ENCODE results near the gene EXOC3L4. TPM values are rescaled to one million over a fixed set of nuclear protein-coding genes. Genes with fewer than 3 reads are reported as not detected.

EXOC3L4 gene
- total RNA-seq, 1 experiment from 2014 or later, result 1.7 TPM

GRCh38 chr14:103122947-103123633 is 28.6 kb downstream of the EXOC3L4 start, which contains the start of gene TNFAIP2:
Gene TNFAIP2, plus strand, starts transcription at chr14:103123461. Its CDS starts 2,997 bp downstream, at chr14:103126458.
- Histone ChIP-seq H3K27me3 (ENCODE audit: insufficient read depth, low read depth) (no peaks in the 10 kb centered on the region), H3K9me2 (ENCODE audit: insufficient read depth) (no peaks in the 10 kb centered on the region), H3K27ac (peak within 1 kb of the TSS; percentile 86), H3F3A (ENCODE audit: insufficient read depth, low read depth) (peaks cover 63% of the 10 kb centered on the region), H2AFZ (peak within 1 kb of the TSS; percentile 65), H3K4me3 (peak within 1 kb of the TSS; percentile 81), H4K20me1 (ENCODE audit: insufficient read depth) (peaks cover 35% of the 10 kb centered on the region), H3K9me3 (ENCODE audit: insufficient read depth, low read depth) (no peaks in the 10 kb centered on the region), H3K79me2 (ENCODE audit: low read depth) (peaks cover 49% of the 10 kb centered on the region), H3K4me1 (replicated peaks; ENCODE audit: insufficient read depth) (peaks cover 55% of the 10 kb centered on the region), H3K4me2 (peak within 1 kb of the TSS; percentile 99), H3K36me3 (ENCODE audit: low read depth) (peaks cover 34% of the 10 kb centered on the region)
- intact Hi-C loops (cut with micrococcal nuclease; ENCODE audit: unreplicated experiment), result loop anchor here (1.0 kb wide), 2 partner anchors 18 to 45 kb away; no protein-coding TSS in a partner anchor
- POLR2A ChIA-PET (ENCODE audit: unreplicated experiment), result interaction anchor here (0.5 kb wide), 1 partner anchor 19 kb away, joined by 3 read pairs; no protein-coding TSS in a partner anchor
- CTCF ChIA-PET, result interaction anchor here (0.6 to 5.3 kb wide), 3 partner anchors 18 to 206 kb away, joined by 3 to 43 read pairs (median 5); partner anchors contain the start of gene LBHD2
- peak; percentile 68 to 74 for DNase-seq
- TF ChIP-seq EZH2 (IDR thresholded peaks at IDR 0.05; ENCODE audit: low read depth), result no peak
- TF ChIP-seq, protein P1, sequence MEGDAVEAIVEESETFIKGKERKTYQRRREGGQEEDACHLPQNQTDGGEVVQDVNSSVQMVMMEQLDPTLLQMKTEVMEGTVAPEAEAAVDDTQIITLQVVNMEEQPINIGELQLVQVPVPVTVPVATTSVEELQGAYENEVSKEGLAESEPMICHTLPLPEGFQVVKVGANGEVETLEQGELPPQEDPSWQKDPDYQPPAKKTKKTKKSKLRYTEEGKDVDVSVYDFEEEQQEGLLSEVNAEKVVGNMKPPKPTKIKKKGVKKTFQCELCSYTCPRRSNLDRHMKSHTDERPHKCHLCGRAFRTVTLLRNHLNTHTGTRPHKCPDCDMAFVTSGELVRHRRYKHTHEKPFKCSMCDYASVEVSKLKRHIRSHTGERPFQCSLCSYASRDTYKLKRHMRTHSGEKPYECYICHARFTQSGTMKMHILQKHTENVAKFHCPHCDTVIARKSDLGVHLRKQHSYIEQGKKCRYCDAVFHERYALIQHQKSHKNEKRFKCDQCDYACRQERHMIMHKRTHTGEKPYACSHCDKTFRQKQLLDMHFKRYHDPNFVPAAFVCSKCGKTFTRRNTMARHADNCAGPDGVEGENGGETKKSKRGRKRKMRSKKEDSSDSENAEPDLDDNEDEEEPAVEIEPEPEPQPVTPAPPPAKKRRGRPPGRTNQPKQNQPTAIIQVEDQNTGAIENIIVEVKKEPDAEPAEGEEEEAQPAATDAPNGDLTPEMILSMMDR (conservative IDR thresholded peaks at IDR 0.05), result no peak
- BruUV-seq (replicated peaks), result no TSS peak

- intact Hi-C loops (cut with micrococcal nuclease; ENCODE audit: unreplicated experiment), result loop anchor here (1.0 kb wide), 1 partner anchor 49 kb away; no protein-coding TSS in a partner anchor
- Histone ChIP-seq H3K27me3 (ENCODE audit: insufficient read depth, low read depth) (no peaks in the 10 kb centered on the region), H3F3A (ENCODE audit: insufficient read depth, low read depth) (peaks cover 70% of the 10 kb centered on the region), H3K27ac (peak overlapping the region; percentile 86), H2AFZ (peak overlapping the region; percentile 40; the same call in 1 of the 2 replicates), H4K20me1 (ENCODE audit: insufficient read depth) (peaks cover 38% of the 10 kb centered on the region), H3K79me2 (ENCODE audit: low read depth) (peaks cover 56% of the 10 kb centered on the region), H3K4me1 (replicated peaks; ENCODE audit: insufficient read depth) (peaks cover 63% of the 10 kb centered on the region), H3K4me3 (peak overlapping the region; percentile 81), H3K9me2 (ENCODE audit: insufficient read depth) (no peaks in the 10 kb centered on the region), H3K9me3 (ENCODE audit: insufficient read depth, low read depth) (no peaks in the 10 kb centered on the region), H3K4me2 (peak overlapping the region; percentile 99), H3K36me3 (ENCODE audit: low read depth) (peaks cover 34% of the 10 kb centered on the region)
- DNase-seq, result peak; percentile 76 to 77
- POLR2A ChIA-PET (ENCODE audit: unreplicated experiment), result interaction anchor here (0.5 kb wide), 2 partner anchors 20 to 85 kb away, joined by 3 to 6 read pairs; no protein-coding TSS in a partner anchor
- BruUV-seq (replicated peaks), result TSS peak; percentile 68
- CTCF ChIA-PET, result interaction anchor here (0.6 to 5.3 kb wide), 6 partner anchors 17 to 1363 kb away, joined by 3 to 43 read pairs (median 6); partner anchors contain the start of gene LBHD2
- TF ChIP-seq EZH2 (IDR thresholded peaks at IDR 0.05; ENCODE audit: low read depth), result no peak
- TF ChIP-seq, protein P1 (conservative IDR thresholded peaks at IDR 0.05), result peak; percentile 82
These were observed 29.3 kb downstream of the EXOC3L4 start for GRCh38 chr14:103123634-103124500.

DNA sequence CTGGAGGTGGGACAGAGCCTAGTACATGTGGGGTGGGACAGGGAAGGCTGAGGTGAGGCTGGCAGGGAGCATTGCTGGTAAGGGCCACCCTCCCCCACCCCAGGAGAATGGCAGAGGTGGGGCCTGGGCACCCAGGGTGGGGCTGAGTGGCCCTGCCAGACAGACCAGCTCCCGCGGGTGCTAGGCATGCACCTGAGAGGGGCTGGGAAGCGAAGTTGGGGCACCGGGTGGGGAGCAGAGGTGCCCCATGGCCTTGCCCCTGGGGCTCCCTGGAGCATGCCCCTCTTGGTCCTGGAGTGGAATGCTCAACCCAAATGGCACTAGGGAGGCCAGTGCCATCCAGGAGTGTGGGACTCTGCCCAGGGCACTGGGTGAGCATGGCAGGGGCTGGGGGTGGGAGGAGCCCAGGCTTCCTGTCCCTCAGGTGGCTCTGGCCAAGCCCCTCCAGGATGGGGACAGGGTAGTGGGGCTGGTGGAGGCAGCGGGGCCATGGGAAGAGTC is 30.0 kb downstream of the EXOC3L4 start:
- Histone ChIP-seq H3K9me3 (ENCODE audit: insufficient read depth, low read depth) (no peaks in the 10 kb centered on the region), H3K4me2 (peak overlapping the region; percentile 99), H3K36me3 (ENCODE audit: low read depth) (peaks cover 34% of the 10 kb centered on the region), H3F3A (ENCODE audit: insufficient read depth, low read depth) (peaks cover 75% of the 10 kb centered on the region), H4K20me1 (ENCODE audit: insufficient read depth) (peaks cover 40% of the 10 kb centered on the region), H3K4me1 (replicated peaks; ENCODE audit: insufficient read depth) (peaks cover 70% of the 10 kb centered on the region), H3K9me2 (ENCODE audit: insufficient read depth) (no peaks in the 10 kb centered on the region), H3K4me3 (peak overlapping the region; percentile 81), H3K27me3 (ENCODE audit: insufficient read depth, low read depth) (no peaks in the 10 kb centered on the region), H3K79me2 (ENCODE audit: low read depth) (peaks cover 63% of the 10 kb centered on the region), H2AFZ (no peak overlapping the region), H3K27ac (peak overlapping the region; percentile 86)
- no TSS peak for BruUV-seq (replicated peaks)
- POLR2A ChIA-PET (ENCODE audit: unreplicated experiment), result no interaction called here
- TF ChIP-seq, protein P1 (conservative IDR thresholded peaks at IDR 0.05), result no peak
- TF ChIP-seq EZH2 (IDR thresholded peaks at IDR 0.05; ENCODE audit: low read depth), result no peak
- CTCF ChIA-PET, result interaction anchor here (0.6 to 5.3 kb wide), 6 partner anchors 16 to 1364 kb away, joined by 3 to 43 read pairs (median 6); no protein-coding TSS in a partner anchor
- intact Hi-C loops (cut with micrococcal nuclease; ENCODE audit: unreplicated experiment), result loop anchor here (1.0 to 5.0 kb wide), 2 partner anchors 49 to 532 kb away; partner anchors contain the start of gene RCOR1
- peak in 1 of 2 experiments; percentile 72 for DNase-seq
